Measurements from ENCODE around the gene PHLPP1. TPM values are rescaled to one million over a fixed set of nuclear protein-coding genes. Genes with fewer than 3 reads are reported as not detected.

Gene PHLPP1
- total and polyA plus RNA-seq, 9 of the 15 experiments (the other 6 are each of a cell fraction or from before 2014, with no cell fraction given): 0.56 to 9.0 (median 4.5) TPM

DNA sequence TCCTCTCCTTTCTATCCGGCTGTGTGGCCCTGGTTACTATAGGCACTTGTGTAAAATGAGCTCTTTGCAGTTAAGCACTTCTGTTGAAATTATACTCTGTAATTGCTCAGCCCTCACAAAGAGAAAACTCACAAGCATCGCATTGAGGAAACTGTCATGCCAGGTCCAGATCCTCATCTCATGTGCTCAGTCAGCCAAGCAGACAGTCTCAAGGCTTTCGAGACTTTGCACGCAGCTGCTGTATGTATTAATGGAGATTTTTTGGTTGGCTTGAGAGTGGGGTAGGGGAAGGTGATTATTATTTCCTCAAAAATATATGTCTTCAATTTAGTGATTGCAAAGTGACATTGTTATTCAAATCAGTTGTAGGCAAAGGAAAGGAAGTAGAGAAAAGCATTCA, 33.0 kb upstream of the PHLPP1 start (continued):
- TF ChIP-seq REST (IDR thresholded peaks at IDR 0.05; ENCODE audit: borderline replicate concordance) (no peak), REST (CRISPR knock-in tag; IDR thresholded peaks at IDR 0.05; ENCODE audit: low read depth) (no peak), SOX6 (IDR thresholded peaks at IDR 0.05) (no peak), HDAC1 (IDR thresholded peaks at IDR 0.05) (no peak), HOXB6 (CRISPR knock-in tag; IDR thresholded peaks at IDR 0.05; ENCODE audit: borderline replicate concordance) (no peak), NR2C1 (IDR thresholded peaks at IDR 0.05) (no peak), NR2C1 (tag; IDR thresholded peaks at IDR 0.05) (no peak), YBX1 (IDR thresholded peaks at IDR 0.05) (no peak), NCOA2 (IDR thresholded peaks at IDR 0.05; ENCODE audit: partially characterized antibody in 2 of 2) (no peak)
